Muscle layer of colon (tissue), 2 donors: ENCODE results near the gene LTB4R2.
"Not testable (repeated sequence)": the region's sequence is repeated elsewhere in the genome, so short reads cannot be mapped to it uniquely, and the experiment has no call there.

Source experiments
- H3K27ac ChIP-seq: one replicate; pipeline ENCODE4 v1.7.0; 2013; ENCODE audit warnings: low read depth, mild to moderate bottlenecking, low read length, moderate library complexity
- H3K27me3 ChIP-seq, 2 donors: one replicate each; pipeline ENCODE4 v1.7.0; 2013; ENCODE audit warnings: low read length in 2 of 2, mild to moderate bottlenecking in 2 of 2; ENCODE audit not compliant: insufficient read depth in 2 of 2, control insufficient read depth in 1 of 2
- H3K36me3 ChIP-seq: one replicate; pipeline ENCODE4 v1.7.0; 2013; ENCODE audit warnings: mild to moderate bottlenecking, low read length; ENCODE audit not compliant: insufficient read depth
- H3K4me1 ChIP-seq: one replicate; pipeline ENCODE4 v1.7.0; 2013; ENCODE audit warnings: mild to moderate bottlenecking, low read length; ENCODE audit not compliant: insufficient read depth
- H3K4me3 ChIP-seq, 2 donors: one replicate each; pipeline ENCODE4 v1.7.0; 2013; ENCODE audit warnings: low read length in 2 of 2, low read depth in 1 of 2, mild to moderate bottlenecking in 1 of 2, moderate library complexity in 1 of 2
- H3K9ac ChIP-seq: one replicate; pipeline ENCODE4 v1.7.0; 2013; ENCODE audit warnings: low read length
- H3K9me3 ChIP-seq: one replicate; pipeline ENCODE4 v1.7.0; 2013; ENCODE audit warnings: mild to moderate bottlenecking, low read length
- donor health status: abdominal sarcoma.
- donor health status: Adenocarcinoma of cecum.

Gene LTB4R2

GRCh38 chr14:24339284-24340151, 29.6 kb downstream of the LTB4R2 start, which contains the start of gene RIPK3:
TSS of gene RIPK3 (minus strand) at chr14:24339991. CDS start at chr14:24339826, 165 bp downstream.
- Histone ChIP-seq H3K27ac (no peak within 1 kb of the TSS), H3K9ac (no peak within 1 kb of the TSS), H3K27me3 (peaks cover 21 to 22% of the 10 kb centered on the region in 2 donors), H3K4me3 (peak within 1 kb of the TSS in 1 of 2 donors; percentile 44), H3K36me3 (no peaks in the 10 kb centered on the region), H3K4me1 (peaks cover 11% of the 10 kb centered on the region), H3K9me3 (no peaks in the 10 kb centered on the region)

- Histone ChIP-seq H3K4me3 (no peak overlapping the region), H3K27ac (no peak overlapping the region), H3K4me1 (peaks cover 11% of the 10 kb centered on the region), H3K9me3 (no peaks in the 10 kb centered on the region), H3K36me3 (no peaks in the 10 kb centered on the region), H3K27me3 (peaks cover 12% of the 10 kb centered on the region in 2 donors), H3K9ac (no peak overlapping the region)
Measured at GRCh38 chr14:24340606-24341005, 30.7 kb downstream of the LTB4R2 start.

GRCh38 chr14:24342889-24343288, 32.9 kb downstream of the LTB4R2 start:
- Histone ChIP-seq H3K9me3 (no peaks in the 10 kb centered on the region), H3K36me3 (no peaks in the 10 kb centered on the region), H3K9ac (no peak overlapping the region), H3K27me3 (no peaks in the 10 kb centered on the region), H3K4me1 (peaks cover 11% of the 10 kb centered on the region), H3K4me3 (no peak overlapping the region), H3K27ac (no peak overlapping the region)

- Histone ChIP-seq H3K27me3 (no peaks in the 10 kb centered on the region), H3K4me3 (no peak overlapping the region), H3K9ac (no peak overlapping the region), H3K9me3 (no peaks in the 10 kb centered on the region), H3K27ac (no peak overlapping the region), H3K36me3 (no peaks in the 10 kb centered on the region), H3K4me1 (peaks cover 2% of the 10 kb centered on the region)
Measured at GRCh38 chr14:24343795-24344660, 34.1 kb downstream of the LTB4R2 start.

GRCh38 chr14:24347134-24347533, 37.2 kb downstream of the LTB4R2 start:
- Histone ChIP-seq H3K36me3 (no peaks in the 10 kb centered on the region), H3K4me1 (no peaks in the 10 kb centered on the region), H3K4me3 (no peak overlapping the region), H3K27ac (no peak overlapping the region), H3K27me3 (peaks cover 0 to 9% of the 10 kb centered on the region in 2 donors), H3K9ac (no peak overlapping the region), H3K9me3 (no peaks in the 10 kb centered on the region)

- Histone ChIP-seq H3K27me3 (peaks cover 0 to 9% of the 10 kb centered on the region in 2 donors), H3K27ac (no peak overlapping the region)
Measured at GRCh38 chr14:24348186-24348585, 38.2 kb downstream of the LTB4R2 start.

GRCh38 chr14:24349742-24350141, 39.8 kb downstream of the LTB4R2 start:
- no peaks in the 10 kb centered on the region for H3K9me3 ChIP-seq
- peaks cover 0 to 9% of the 10 kb centered on the region in 2 donors for H3K27me3 ChIP-seq
- H3K4me1 ChIP-seq: no peaks in the 10 kb centered on the region
- H3K9ac ChIP-seq: no peak overlapping the region
- H3K27ac ChIP-seq: no peak overlapping the region
- H3K36me3 ChIP-seq: no peaks in the 10 kb centered on the region
- no peak overlapping the region for H3K4me3 ChIP-seq

More at GRCh38 chr14:24348186-24348585, 38.2 kb downstream of the LTB4R2 start:
- H3K36me3 ChIP-seq: no peaks in the 10 kb centered on the region
- H3K4me3 ChIP-seq: no peak overlapping the region
- H3K4me1 ChIP-seq: no peaks in the 10 kb centered on the region
- H3K9ac ChIP-seq: no peak overlapping the region
- H3K9me3 ChIP-seq: no peaks in the 10 kb centered on the region

- H3K9me3 ChIP-seq: no peaks in the 10 kb centered on the region
- H3K4me1 ChIP-seq: no peaks in the 10 kb centered on the region
- no peaks in the 10 kb centered on the region for H3K36me3 ChIP-seq
- H3K27ac ChIP-seq: no peak overlapping the region
- no peak overlapping the region for H3K4me3 ChIP-seq
- peaks cover 0 to 9% of the 10 kb centered on the region in 2 donors for H3K27me3 ChIP-seq
- H3K9ac ChIP-seq: no peak overlapping the region
Measured at GRCh38 chr14:24351517-24351916, 41.6 kb downstream of the LTB4R2 start.

- Histone ChIP-seq H3K4me1 (no peaks in the 10 kb centered on the region), H3K27ac (no peak overlapping the region), H3K36me3 (no peaks in the 10 kb centered on the region), H3K9ac (no peak overlapping the region), H3K4me3 (no peak overlapping the region), H3K9me3 (no peaks in the 10 kb centered on the region), H3K27me3 (peaks cover 0 to 9% of the 10 kb centered on the region in 2 donors)
Measured at GRCh38 chr14:24353559-24354481, 43.9 kb downstream of the LTB4R2 start.

GRCh38 chr14:24354482-24354825, 44.5 kb downstream of the LTB4R2 start:
- H3K9me3 ChIP-seq, H3K4me3 ChIP-seq, H3K36me3 ChIP-seq, H3K27me3 ChIP-seq, H3K27ac ChIP-seq, H3K9ac ChIP-seq, H3K4me1 ChIP-seq: not testable (repeated sequence)

GRCh38 chr14:24355009-24355408, 45.1 kb downstream of the LTB4R2 start:
- Histone ChIP-seq H3K9me3 (no peaks in the 10 kb centered on the region), H3K27me3 (peaks cover 0 to 9% of the 10 kb centered on the region in 2 donors), H3K4me3 (no peak overlapping the region), H3K4me1 (no peaks in the 10 kb centered on the region), H3K9ac (no peak overlapping the region), H3K36me3 (no peaks in the 10 kb centered on the region), H3K27ac (no peak overlapping the region)
